HG03575 (cell line): ENCODE results near the gene PTPRCAP.
"Not testable (repeated sequence)": the region's sequence is repeated elsewhere in the genome, so short reads cannot be mapped to it uniquely, and the experiment has no call there.

ENCODE experiments used
- ATAC-seq: cut with Tn5 transposase; IDR thresholded peaks from one replicate; pipeline ENCODE4 v1.9.1; 2021; ENCODE audit not compliant: unreplicated experiment, insufficient number of reproducible peaks, low FRiP score; ENCODE audit errors: extremely low read depth

Gene PTPRCAP

GRCh38 chr11:67415501-67416304 lies 21.8 kb downstream of the PTPRCAP start, which contains the start of gene CARNS1:
Gene CARNS1, plus strand, starts transcription at chr11:67415678. Its CDS starts 522 bp downstream, at chr11:67416200.
- no peak for ATAC-seq

- no peak for ATAC-seq
Observed at GRCh38 chr11:67413266-67413849, 24.1 kb downstream of the PTPRCAP start.

GRCh38 chr11:67412495-67413179 lies 24.8 kb downstream of the PTPRCAP start:
- ATAC-seq, result no peak

GRCh38 chr11:67411785-67412152 lies 25.7 kb downstream of the PTPRCAP start:
- ATAC-seq, result no peak

GRCh38 chr11:67410984-67411784 lies 26.3 kb downstream of the PTPRCAP start:
- no peak for ATAC-seq

GRCh38 chr11:67410369-67410831 lies 27.1 kb downstream of the PTPRCAP start:
- no peak for ATAC-seq

GRCh38 chr11:67409781-67410368 lies 27.6 kb downstream of the PTPRCAP start:
- no peak for ATAC-seq

GRCh38 chr11:67409261-67409666 lies 28.2 kb downstream of the PTPRCAP start:
- ATAC-seq, result no peak

GRCh38 chr11:67408437-67409200 lies 28.9 kb downstream of the PTPRCAP start:
- no peak for ATAC-seq

GRCh38 chr11:67407688-67408163 lies 29.8 kb downstream of the PTPRCAP start:
- no peak for ATAC-seq

GRCh38 chr11:67406969-67407687 lies 30.4 kb downstream of the PTPRCAP start:
- ATAC-seq, result no peak

- ATAC-seq, result no peak
Observed at GRCh38 chr11:67406420-67406968, 31.0 kb downstream of the PTPRCAP start.

- ATAC-seq, result no peak
Observed at GRCh38 chr11:67405688-67406339, 31.7 kb downstream of the PTPRCAP start.

GRCh38 chr11:67405196-67405567 lies 32.3 kb downstream of the PTPRCAP start:
- no peak for ATAC-seq

- no peak for ATAC-seq
Observed at GRCh38 chr11:67404515-67405195, 32.8 kb downstream of the PTPRCAP start.

- ATAC-seq, result not testable (repeated sequence)
Observed at GRCh38 chr11:67403085-67403484, 34.4 kb downstream of the PTPRCAP start.
